Mesendoderm (in vitro differentiated cells): Measurements from ENCODE around the gene CYP2A7.
"Not testable (repeated sequence)": the region's sequence is repeated elsewhere in the genome, so short reads cannot be mapped to it uniquely, and the experiment has no call there.

Source experiments
- DNase-seq: peaks from one replicate; pipeline ENCODE4 v3.0.0; 2013
- H2AK5ac ChIP-seq: 2 replicates; pipeline ENCODE4 v1.6.1; 2013; ENCODE audit warnings: low read length, inconsistent platforms
- H2BK120ac ChIP-seq: 2 replicates; pipeline ENCODE4 v1.6.1; 2013; ENCODE audit warnings: low read depth, mild to moderate bottlenecking, low read length, moderate library complexity, mixed read lengths
- H2BK15ac ChIP-seq: replicated peaks from 2 replicates; pipeline ENCODE4 v1.6.1; 2013; ENCODE audit warnings: low read depth, mild to moderate bottlenecking, moderate library complexity
- H2BK5ac ChIP-seq: 2 replicates; pipeline ENCODE4 v1.6.1; 2013; ENCODE audit warnings: low read length, inconsistent platforms
- H3K18ac ChIP-seq: 2 replicates; pipeline ENCODE4 v1.6.1; 2013; ENCODE audit warnings: mild to moderate bottlenecking, low read length, mixed read lengths
- H3K23ac ChIP-seq: one replicate; pipeline ENCODE4 v1.6.1; 2013; ENCODE audit warnings: low read length
- H3K27ac ChIP-seq: 2 replicates; pipeline ENCODE4 v1.5.1; 2013; ENCODE audit warnings: low read depth, mild to moderate bottlenecking, inconsistent platforms, low read length, moderate library complexity
- H3K27me3 ChIP-seq: 2 replicates; pipeline ENCODE4 v1.6.1; 2013; ENCODE audit warnings: low read length, control low read depth, mild to moderate bottlenecking, inconsistent platforms; ENCODE audit not compliant: insufficient read depth, poor library complexity
- H3K36me3 ChIP-seq: 2 replicates; pipeline ENCODE4 v1.6.1; 2013; ENCODE audit warnings: low read length, inconsistent platforms; ENCODE audit not compliant: control insufficient read depth, insufficient read depth
- H3K4ac ChIP-seq: one replicate; pipeline ENCODE4 v1.6.1; 2013; ENCODE audit warnings: low read depth, mild to moderate bottlenecking, low read length, moderate library complexity
- H3K4me1 ChIP-seq: 2 replicates; pipeline ENCODE4 v1.6.1; 2013; ENCODE audit warnings: low read depth, low read length, inconsistent platforms; ENCODE audit not compliant: control insufficient read depth
- H3K4me2 ChIP-seq: 2 replicates; pipeline ENCODE4 v1.6.1; 2013; ENCODE audit warnings: low read length
- H3K4me3 ChIP-seq: 2 replicates; pipeline ENCODE4 v1.5.1; 2013; ENCODE audit warnings: mild to moderate bottlenecking, low read length
- H3K56ac ChIP-seq: one replicate; pipeline ENCODE4 v1.6.1; 2013; ENCODE audit warnings: low read length
- H3K79me1 ChIP-seq: 2 replicates; pipeline ENCODE4 v1.6.1; 2013; ENCODE audit warnings: low read length, inconsistent platforms
- H3K79me2 ChIP-seq: 2 replicates; pipeline ENCODE4 v1.6.1; 2013; ENCODE audit warnings: mild to moderate bottlenecking, low read length; ENCODE audit not compliant: control insufficient read depth, insufficient read depth
- H3K9ac ChIP-seq: 2 replicates; pipeline ENCODE4 v1.6.1; 2013; ENCODE audit warnings: low read length, inconsistent platforms
- H4K5ac ChIP-seq: one replicate; pipeline ENCODE4 v1.6.1; 2013; ENCODE audit warnings: low read length
- H4K8ac ChIP-seq: one replicate; pipeline ENCODE4 v1.6.1; 2013; ENCODE audit warnings: low read depth, mild to moderate bottlenecking, control low read depth, low read length, moderate library complexity
- WGBS: extraction: QIAGEN DNeasy Blood & Tissue Kit; methylation state at CpG from one replicate; pipeline ENCODE4 v1.1.7; 2013; ENCODE audit warnings: low lambda C conversion rate, missing lambda C conversion rate; ENCODE audit not compliant: insufficient coverage; ENCODE audit errors: extremely low coverage; 5-methylcytosine and 5-hydroxymethylcytosine counted together

CYP2A7 gene

DNA sequence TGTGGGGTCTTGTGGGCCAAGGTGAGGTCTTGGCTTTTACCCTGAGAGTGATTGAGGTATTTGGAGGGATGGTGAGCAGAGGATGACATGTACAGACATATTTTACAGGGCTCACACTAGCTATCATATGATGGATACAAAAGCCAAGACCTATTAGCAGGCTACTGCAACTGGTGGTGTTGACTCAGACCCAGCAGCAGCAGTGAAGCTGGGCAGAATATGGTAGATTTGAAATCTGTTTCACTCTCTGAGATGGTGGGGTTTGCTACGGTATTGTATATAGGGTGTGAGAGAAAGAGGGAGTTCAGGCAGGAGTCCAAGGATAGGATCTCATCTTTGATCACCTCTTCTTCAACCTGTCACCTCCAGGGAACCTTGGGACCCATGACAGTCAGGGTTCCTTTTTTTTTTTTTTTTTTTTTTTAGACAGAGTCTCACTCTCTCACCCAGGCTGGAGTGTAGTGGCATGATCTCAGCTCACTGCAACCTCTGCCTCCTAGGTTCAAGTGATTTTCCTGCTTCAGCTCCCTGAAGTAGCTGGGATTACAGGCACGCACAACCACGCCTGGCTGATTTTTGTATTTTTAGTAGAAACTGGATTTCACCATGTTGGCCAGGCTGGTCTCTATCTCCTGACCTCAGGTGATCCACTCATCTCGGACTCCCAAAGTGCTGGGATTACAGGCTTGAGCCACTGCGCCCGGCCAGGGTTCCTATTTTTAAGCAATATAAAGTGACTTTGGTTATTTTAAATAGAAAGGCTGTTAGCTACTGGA, 20.1 kb upstream of the CYP2A7 start:
- not testable (repeated sequence) for DNase-seq, H3K27ac ChIP-seq, H3K79me2 ChIP-seq, H2BK120ac ChIP-seq, H4K5ac ChIP-seq, H2AK5ac ChIP-seq, H3K4me1 ChIP-seq, H3K27me3 ChIP-seq, H3K4ac ChIP-seq, H3K18ac ChIP-seq, H3K23ac ChIP-seq, H3K36me3 ChIP-seq, H2BK15ac ChIP-seq, H2BK5ac ChIP-seq, H3K56ac ChIP-seq, H3K79me1 ChIP-seq, H4K8ac ChIP-seq, H3K4me3 ChIP-seq, H3K4me2 ChIP-seq, H3K9ac ChIP-seq
- WGBS = no CpG with 5 or more reads among the region's 6 CpGs

DNA sequence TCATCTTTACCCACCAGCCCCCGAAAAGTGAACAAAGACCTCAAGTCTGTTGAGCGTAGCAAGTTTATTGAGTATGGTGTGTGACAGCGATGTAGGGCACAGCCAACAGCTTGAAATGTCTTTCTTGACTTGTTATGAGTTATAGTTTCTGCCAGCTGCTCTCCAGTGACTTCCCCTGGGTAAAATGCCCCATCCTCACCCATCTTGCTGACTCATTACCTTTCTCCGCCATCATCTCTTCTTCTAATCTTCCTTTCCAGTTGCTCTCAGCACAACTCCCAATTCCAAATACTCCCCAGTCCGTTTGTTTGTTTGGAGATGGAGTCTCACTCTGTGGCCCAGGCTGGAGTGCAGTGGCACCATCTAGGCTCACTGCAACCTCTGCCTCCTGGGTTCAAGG, 18.5 kb upstream of the CYP2A7 start:
- H3K56ac ChIP-seq, H3K4me2 ChIP-seq, H4K5ac ChIP-seq, H3K9ac ChIP-seq, H3K4me1 ChIP-seq, H2BK5ac ChIP-seq, H3K27me3 ChIP-seq, H2BK15ac ChIP-seq, H3K4me3 ChIP-seq, H3K79me2 ChIP-seq, H3K79me1 ChIP-seq, H2AK5ac ChIP-seq, DNase-seq, H3K18ac ChIP-seq, H3K27ac ChIP-seq, H3K36me3 ChIP-seq, H4K8ac ChIP-seq, H3K23ac ChIP-seq, H2BK120ac ChIP-seq, H3K4ac ChIP-seq: not testable (repeated sequence)
- WGBS = no CpG with 5 or more reads among the region's 5 CpGs

DNA sequence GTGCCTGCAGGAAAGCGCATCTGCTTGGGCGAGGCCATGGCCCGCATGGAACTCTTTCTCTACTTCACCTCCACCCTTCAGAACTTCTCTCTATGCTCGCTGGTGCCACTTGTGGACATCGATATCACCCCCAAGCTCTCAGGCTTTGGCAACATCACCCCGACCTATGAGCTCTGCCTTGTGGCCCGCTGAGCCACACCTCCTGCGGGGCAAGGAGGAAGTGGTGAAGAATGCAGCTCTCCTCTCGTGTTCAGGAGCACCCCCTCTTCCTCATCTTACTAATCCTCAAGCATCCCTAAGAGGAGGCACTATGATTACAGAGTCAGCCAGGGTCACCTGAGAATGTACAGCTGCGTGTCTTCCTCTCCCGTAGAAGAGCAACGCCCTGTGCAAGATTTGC, 17.9 kb upstream of the CYP2A7 start:
- H3K4me1 ChIP-seq, H3K79me1 ChIP-seq, H3K56ac ChIP-seq, H3K18ac ChIP-seq, H3K27me3 ChIP-seq, H3K9ac ChIP-seq, H4K5ac ChIP-seq, H2BK15ac ChIP-seq, H3K4me2 ChIP-seq, H3K4ac ChIP-seq, H3K4me3 ChIP-seq, H2BK120ac ChIP-seq, H3K27ac ChIP-seq, H2AK5ac ChIP-seq, H4K8ac ChIP-seq, H3K23ac ChIP-seq, H3K79me2 ChIP-seq, H2BK5ac ChIP-seq, H3K36me3 ChIP-seq, DNase-seq: not testable (repeated sequence)
- WGBS = no CpG with 5 or more reads among the region's 12 CpGs

DNA sequence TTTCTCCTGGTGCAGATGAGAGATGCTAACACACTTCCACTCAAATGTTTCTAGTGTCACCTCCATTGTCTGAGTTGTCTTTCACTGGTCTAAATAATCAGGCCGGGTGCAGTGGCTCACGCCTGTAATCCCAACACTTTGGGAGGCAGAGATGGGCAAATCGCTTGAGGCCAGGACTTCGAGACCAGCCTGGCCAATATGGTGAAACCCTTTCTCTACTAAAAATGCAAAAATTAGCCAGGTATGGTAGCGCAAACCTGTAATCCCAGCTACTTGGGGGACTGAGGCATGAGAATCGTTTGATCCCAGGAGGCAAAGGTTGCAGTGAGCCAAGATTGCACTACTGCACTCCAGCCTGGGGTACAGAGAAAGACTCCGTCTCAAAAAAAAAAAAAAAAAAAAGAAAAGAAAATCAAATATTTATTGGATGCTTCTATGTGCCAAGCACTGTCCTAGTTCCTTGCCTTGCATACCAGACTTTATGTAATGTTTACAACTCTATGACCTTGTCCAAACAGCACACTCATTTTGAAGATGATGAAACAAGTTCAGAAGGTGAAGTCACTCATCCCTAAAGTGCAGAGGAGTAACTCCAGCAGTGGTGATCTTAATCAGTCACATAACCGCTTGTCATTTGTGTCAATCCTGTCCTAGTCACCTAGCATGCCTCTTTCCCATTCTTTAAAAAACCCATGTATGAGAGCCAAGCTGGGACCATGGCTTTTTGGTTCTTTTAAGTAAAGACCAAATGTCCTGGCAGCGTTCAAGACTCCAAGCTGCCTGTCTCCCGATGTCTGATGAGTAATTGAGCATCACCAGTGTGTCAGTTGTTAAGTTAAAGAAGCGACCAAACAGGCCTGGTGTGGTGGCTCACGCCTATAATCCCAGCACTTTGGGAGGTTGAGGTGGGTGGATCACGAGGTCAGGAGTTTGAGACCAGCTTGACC, 15.1 kb upstream of the CYP2A7 start:
- not testable (repeated sequence) for H3K56ac ChIP-seq, H2AK5ac ChIP-seq, H3K4me3 ChIP-seq, H3K36me3 ChIP-seq, H2BK120ac ChIP-seq, H3K18ac ChIP-seq, H2BK15ac ChIP-seq, H3K23ac ChIP-seq, H3K4ac ChIP-seq, H3K79me1 ChIP-seq, H3K9ac ChIP-seq, H2BK5ac ChIP-seq, H3K27ac ChIP-seq, H3K27me3 ChIP-seq, H4K8ac ChIP-seq, H3K4me2 ChIP-seq, DNase-seq, H3K79me2 ChIP-seq, H3K4me1 ChIP-seq, H4K5ac ChIP-seq
- WGBS = no CpG with 5 or more reads among the region's 13 CpGs

DNA sequence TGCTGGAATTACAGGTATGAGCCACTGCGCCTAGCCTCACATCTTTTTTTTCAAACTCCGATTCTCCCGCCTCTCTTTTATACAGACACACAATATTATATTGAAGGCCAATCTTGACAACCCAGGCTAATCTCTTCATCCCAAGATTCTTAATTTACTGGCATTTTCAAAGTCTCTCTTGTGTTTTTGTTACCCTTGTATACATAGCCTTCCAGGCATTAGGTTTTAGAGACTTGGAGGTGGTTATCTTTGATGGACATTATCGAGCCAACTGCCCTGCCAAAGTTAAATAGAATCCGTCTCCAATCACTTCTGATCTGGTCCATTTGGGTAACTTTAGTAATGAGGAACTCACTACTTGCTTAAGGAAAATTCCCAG, 14.4 kb upstream of the CYP2A7 start:
- no peaks in the 10 kb centered on the region for H3K79me1 ChIP-seq
- no CpG with 5 or more reads among the region's 5 CpGs for WGBS
- H3K79me2 ChIP-seq = no peaks in the 10 kb centered on the region

More for the DNA sequence above, 14.4 kb upstream of the CYP2A7 start:
- no peak overlapping the region for H4K5ac ChIP-seq
- no peaks in the 10 kb centered on the region for H3K4me1 ChIP-seq
- no peaks in the 10 kb centered on the region for H3K36me3 ChIP-seq
- H3K4me2 ChIP-seq = no peak overlapping the region
- H3K4ac ChIP-seq = no peak overlapping the region
- no peak overlapping the region for H2BK15ac ChIP-seq
- no peak overlapping the region for H3K23ac ChIP-seq
- no peak overlapping the region for H3K56ac ChIP-seq
- H3K27me3 ChIP-seq = no peaks in the 10 kb centered on the region
- H3K9ac ChIP-seq = no peak overlapping the region
- H2BK120ac ChIP-seq = no peak overlapping the region
- no peak overlapping the region for H3K27ac ChIP-seq
- H4K8ac ChIP-seq = no peak overlapping the region
- no peak overlapping the region for H2BK5ac ChIP-seq
- DNase-seq = no peak
- H3K4me3 ChIP-seq = no peak overlapping the region
- H3K18ac ChIP-seq = no peak overlapping the region
- H2AK5ac ChIP-seq = no peak overlapping the region
